ENCODE measurements around the gene AVL9. TPM values are rescaled to one million over a fixed set of nuclear protein-coding genes. Genes with fewer than 3 reads are reported as not detected.

AVL9 gene
- 10 to 100 TPM; 50.9 to 69.2 (median 62.9) TPM for total RNA-seq

DNA sequence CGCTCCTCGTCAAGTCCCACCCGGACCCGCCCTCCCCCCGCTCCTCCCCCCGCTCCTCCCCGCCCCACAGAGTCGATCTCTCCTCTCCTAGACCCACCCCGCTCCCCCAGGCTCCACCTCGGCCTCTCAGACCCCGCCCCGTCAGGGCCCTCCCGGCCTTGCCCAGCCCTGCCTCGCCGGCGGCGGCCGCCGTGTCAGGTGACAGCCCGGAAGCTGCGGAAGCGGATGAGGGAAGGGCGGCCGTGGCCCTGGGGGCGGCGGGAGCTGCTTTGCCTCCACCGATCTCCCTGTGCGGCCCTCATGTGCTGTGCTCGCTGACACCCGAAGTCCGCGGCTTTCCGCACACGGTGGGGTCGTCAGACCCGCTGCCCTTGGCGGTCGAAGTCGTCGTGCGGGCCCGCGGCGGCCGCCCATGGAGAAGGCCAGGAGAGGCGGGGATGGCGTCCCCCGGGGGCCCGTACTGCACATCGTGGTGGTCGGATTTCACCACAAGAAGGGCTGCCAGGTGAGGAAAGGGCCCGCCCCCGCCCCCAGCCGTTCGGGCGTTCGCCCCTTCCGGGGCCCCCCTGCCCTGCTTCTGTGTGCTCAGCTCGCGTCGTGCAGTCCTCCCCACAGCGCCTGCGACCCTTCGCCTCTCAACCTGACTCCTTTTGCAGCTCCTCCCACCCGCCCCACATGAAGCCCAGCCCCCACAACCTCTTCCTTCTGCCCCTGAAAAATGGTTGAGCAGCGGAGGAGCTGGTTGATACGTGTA lies at the start of gene AVL9:
Gene AVL9, plus strand, starts transcription at position 192 of the 754 bp plus-strand sequence. Its CDS starts 221 bp downstream, at position 413.
- WGBS, 2 donors (ENCODE audit: low coverage in 1 of 2), result 0% methylated on average over 1 to 22 of the region's 67 CpGs
- peak; percentile 99 for DNase-seq
- Histone ChIP-seq H3K27ac (peak within 1 kb of the TSS; percentile 95 to 99 (median 96)), H3K4me1 (peaks cover 0 to 36% (median 11%) of the 10 kb centered on the region in 4 donors), H3K4me3 (peak within 1 kb of the TSS; percentile 67 to 99 (median 90)), H3K9me3 (no peaks in the 10 kb centered on the region), H3K36me3 (no peaks in the 10 kb centered on the region), H3K27me3 (no peaks in the 10 kb centered on the region)
- TF ChIP-seq POLR2A (IDR thresholded peaks at IDR 0.05) (peak; percentile 95), POLR2AphosphoS5 (IDR thresholded peaks at IDR 0.05) (peak; percentile 94 to 98 (median 96))
- TF ChIP-seq, protein P1, sequence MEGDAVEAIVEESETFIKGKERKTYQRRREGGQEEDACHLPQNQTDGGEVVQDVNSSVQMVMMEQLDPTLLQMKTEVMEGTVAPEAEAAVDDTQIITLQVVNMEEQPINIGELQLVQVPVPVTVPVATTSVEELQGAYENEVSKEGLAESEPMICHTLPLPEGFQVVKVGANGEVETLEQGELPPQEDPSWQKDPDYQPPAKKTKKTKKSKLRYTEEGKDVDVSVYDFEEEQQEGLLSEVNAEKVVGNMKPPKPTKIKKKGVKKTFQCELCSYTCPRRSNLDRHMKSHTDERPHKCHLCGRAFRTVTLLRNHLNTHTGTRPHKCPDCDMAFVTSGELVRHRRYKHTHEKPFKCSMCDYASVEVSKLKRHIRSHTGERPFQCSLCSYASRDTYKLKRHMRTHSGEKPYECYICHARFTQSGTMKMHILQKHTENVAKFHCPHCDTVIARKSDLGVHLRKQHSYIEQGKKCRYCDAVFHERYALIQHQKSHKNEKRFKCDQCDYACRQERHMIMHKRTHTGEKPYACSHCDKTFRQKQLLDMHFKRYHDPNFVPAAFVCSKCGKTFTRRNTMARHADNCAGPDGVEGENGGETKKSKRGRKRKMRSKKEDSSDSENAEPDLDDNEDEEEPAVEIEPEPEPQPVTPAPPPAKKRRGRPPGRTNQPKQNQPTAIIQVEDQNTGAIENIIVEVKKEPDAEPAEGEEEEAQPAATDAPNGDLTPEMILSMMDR (IDR thresholded peaks at IDR 0.05), result no peak
- intact Hi-C loops (cut with DNase I; ENCODE audit: low total_unique reads), result no loop called here
- in situ Hi-C loops (cut with MboI; ENCODE audit: low pct_ligation_motif_present in 1 of 4, low pct_unique_long_range_greater_than_20kb in 1 of 4, low sequenced_read_pairs in 3 of 4), result loop anchor here in 1 of 4 donors (25.0 kb wide), 2 partner anchors 417 to 617 kb away; partner anchors contain the start of gene RP9

DNA sequence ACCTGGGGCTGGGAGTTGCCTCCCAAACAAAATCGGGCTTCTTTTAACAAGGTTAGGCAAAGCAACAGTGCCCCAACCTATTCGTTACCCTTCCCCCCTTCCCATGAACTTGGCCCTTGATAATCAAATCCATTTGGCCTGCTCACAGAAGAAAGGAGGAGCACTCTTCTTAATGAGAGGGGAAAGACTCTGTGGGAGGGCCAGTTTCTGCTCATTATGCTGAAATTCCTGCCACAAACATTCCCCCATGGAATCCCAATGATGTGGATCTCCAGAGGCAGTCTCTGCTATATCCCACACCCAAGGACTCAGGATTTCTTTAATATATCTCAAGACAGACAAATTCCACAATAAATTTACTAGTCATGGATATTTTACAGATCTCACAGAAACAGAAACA lies 48.1 kb upstream of the AVL9 start:
- DNase-seq, result no peak
- 73% methylated on average over 2 of the region's 2 CpGs; no CpG with 5 or more reads in 1 of the 2 donors for WGBS, 2 donors (ENCODE audit: low coverage in 1 of 2)
- intact Hi-C loops (cut with DNase I; ENCODE audit: low total_unique reads), result no loop called here
- in situ Hi-C loops (cut with MboI; ENCODE audit: low pct_ligation_motif_present in 1 of 4, low pct_unique_long_range_greater_than_20kb in 1 of 4, low sequenced_read_pairs in 3 of 4), result no loop called here
- Histone ChIP-seq H3K4me3 (no peak overlapping the region), H3K36me3 (no peaks in the 10 kb centered on the region), H3K4me1 (no peaks in the 10 kb centered on the region), H3K9me3 (no peaks in the 10 kb centered on the region), H3K27ac (no peak overlapping the region), H3K27me3 (no peaks in the 10 kb centered on the region)
- TF ChIP-seq POLR2AphosphoS5 (IDR thresholded peaks at IDR 0.05), result no peak
- TF ChIP-seq EP300 (IDR thresholded peaks at IDR 0.05; ENCODE audit: low read depth), result no peak
- TF ChIP-seq, protein P1 (IDR thresholded peaks at IDR 0.05), result no peak
- TF ChIP-seq POLR2A (IDR thresholded peaks at IDR 0.05), result no peak

DNA sequence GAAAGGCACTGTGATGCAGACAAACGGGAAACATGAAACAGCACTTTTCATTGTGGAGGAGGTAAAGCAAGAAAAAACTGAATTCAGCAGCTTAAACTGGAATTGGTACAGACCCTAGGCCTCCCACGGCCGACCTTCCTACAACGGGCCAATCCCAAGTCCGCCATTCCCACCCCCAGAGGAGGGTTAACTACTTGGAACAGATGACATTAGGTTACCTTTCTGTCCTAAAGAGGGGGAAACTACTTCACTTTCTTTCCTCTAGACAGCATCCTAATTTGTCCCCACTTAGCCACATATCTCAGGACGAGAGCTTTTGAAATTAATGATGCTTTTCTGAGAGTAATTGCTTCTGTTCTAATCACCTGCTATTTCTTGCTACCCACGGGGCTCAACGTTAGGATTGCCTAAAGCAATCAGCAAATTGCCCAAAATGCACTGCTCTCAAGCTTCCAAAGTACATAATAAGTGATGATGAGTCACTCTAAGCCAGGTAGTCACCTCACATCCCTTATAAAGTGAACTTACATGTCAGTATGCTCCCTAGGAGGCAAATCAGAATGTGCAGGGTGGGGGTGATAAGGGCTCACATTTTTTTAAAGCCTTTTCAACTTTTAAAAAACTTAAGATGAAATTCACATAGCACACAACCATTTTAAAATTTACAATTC lies 41.8 kb upstream of the AVL9 start:
- Histone ChIP-seq H3K4me3 (no peak overlapping the region), H3K27me3 (no peaks in the 10 kb centered on the region), H3K27ac (no peak overlapping the region), H3K4me1 (no peaks in the 10 kb centered on the region), H3K36me3 (no peaks in the 10 kb centered on the region), H3K9me3 (no peaks in the 10 kb centered on the region)
- in situ Hi-C loops (cut with MboI; ENCODE audit: low pct_ligation_motif_present in 1 of 4, low pct_unique_long_range_greater_than_20kb in 1 of 4, low sequenced_read_pairs in 3 of 4) (no loop called here), intact Hi-C loops (cut with DNase I; ENCODE audit: low total_unique reads) (no loop called here)
- no peak for DNase-seq
- 36 to 68% methylated on average over 4 to 8 of the region's 8 CpGs for WGBS, 2 donors (ENCODE audit: low coverage in 1 of 2)
- TF ChIP-seq POLR2A (IDR thresholded peaks at IDR 0.05) (no peak), POLR2AphosphoS5 (IDR thresholded peaks at IDR 0.05) (no peak), EP300 (IDR thresholded peaks at IDR 0.05; ENCODE audit: low read depth) (no peak)
- TF ChIP-seq, protein P1 (IDR thresholded peaks at IDR 0.05), result no peak

DNA sequence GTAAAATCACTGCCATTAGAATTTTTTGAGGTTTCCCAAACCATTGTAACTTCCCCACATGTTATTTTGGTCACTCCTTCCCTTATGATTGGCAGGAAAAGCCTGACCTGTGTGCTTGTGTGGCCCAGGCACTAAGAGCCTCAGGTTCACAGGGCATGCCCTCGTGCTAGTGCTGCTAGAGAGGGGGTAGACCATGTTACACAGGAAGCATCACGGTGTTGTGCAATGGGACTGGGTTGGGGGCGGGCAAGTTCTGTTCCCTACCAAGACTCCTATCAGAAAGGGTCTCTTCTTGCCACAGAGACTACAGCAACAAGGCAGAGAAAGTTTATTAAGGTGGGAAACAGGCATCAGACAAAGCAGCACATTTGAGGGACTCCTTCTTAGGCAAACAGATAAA lies 37.3 kb upstream of the AVL9 start:
- Histone ChIP-seq H3K27ac (no peak overlapping the region), H3K4me3 (no peak overlapping the region), H3K27me3 (no peaks in the 10 kb centered on the region), H3K36me3 (no peaks in the 10 kb centered on the region), H3K4me1 (peaks cover 0 to 4% (median 0%) of the 10 kb centered on the region in 4 donors), H3K9me3 (no peaks in the 10 kb centered on the region)
- TF ChIP-seq POLR2A (IDR thresholded peaks at IDR 0.05) (no peak), EP300 (IDR thresholded peaks at IDR 0.05; ENCODE audit: low read depth) (no peak), POLR2AphosphoS5 (IDR thresholded peaks at IDR 0.05) (no peak)
- TF ChIP-seq, protein P1 (IDR thresholded peaks at IDR 0.05), result no peak
- intact Hi-C loops (cut with DNase I; ENCODE audit: low total_unique reads) (no loop called here), in situ Hi-C loops (cut with MboI; ENCODE audit: low pct_ligation_motif_present in 1 of 4, low pct_unique_long_range_greater_than_20kb in 1 of 4, low sequenced_read_pairs in 3 of 4) (no loop called here)
- 68% methylated on average over 3 of the region's 3 CpGs; no CpG with 5 or more reads in 1 of the 2 donors for WGBS, 2 donors (ENCODE audit: low coverage in 1 of 2)
- no peak for DNase-seq
